ENCODE results near the gene TEX30.

GRCh38 chr13:102798581-102799425 is 25.2 kb upstream of the TEX30 start, which contains the start of the genes BIVM and POGLUT2:
- TF ChIP-seq CTCF (IDR thresholded peaks at IDR 0.05; ENCODE audit: low read depth, low read length) (no peak), EZH2phosphoT487 (IDR thresholded peaks at IDR 0.05; ENCODE audit: low read depth) (no peak)

Data from OCI-LY3 (cell line).